HG02852 (cell line): Measurements from ENCODE around the gene NTMT2.
"Not testable (repeated sequence)": the region's sequence is repeated elsewhere in the genome, so short reads cannot be mapped to it uniquely, and the experiment has no call there.

ENCODE experiments used
- ATAC-seq: cut with Tn5 transposase; IDR thresholded peaks from one replicate; pipeline ENCODE4 v1.9.1; 2021; ENCODE audit warnings: mild to moderate bottlenecking, moderate library complexity; ENCODE audit not compliant: unreplicated experiment

Gene NTMT2

GRCh38 chr1:170145770-170146676, at the start of gene NTMT2:
Gene NTMT2, plus strand, starts transcription at chr1:170145959. Its CDS starts 149 bp downstream, at chr1:170146108.
- no peak for ATAC-seq

- ATAC-seq = no peak
Measured at GRCh38 chr1:170095976-170096748, 49.6 kb upstream of the NTMT2 start.

- ATAC-seq = no peak
Measured at GRCh38 chr1:170096806-170097340, 48.9 kb upstream of the NTMT2 start.

GRCh38 chr1:170097449-170097948, 48.3 kb upstream of the NTMT2 start:
- ATAC-seq = no peak

GRCh38 chr1:170113140-170113539, 32.6 kb upstream of the NTMT2 start:
- not testable (repeated sequence) for ATAC-seq

- no peak for ATAC-seq
Measured at GRCh38 chr1:170114906-170115305, 30.9 kb upstream of the NTMT2 start.

- ATAC-seq = no peak
Measured at GRCh38 chr1:170122366-170122765, 23.4 kb upstream of the NTMT2 start.

GRCh38 chr1:170125269-170125668, 20.5 kb upstream of the NTMT2 start:
- ATAC-seq = no peak

GRCh38 chr1:170126696-170127095, 19.1 kb upstream of the NTMT2 start:
- ATAC-seq = peak; percentile 99

- ATAC-seq = no peak
Measured at GRCh38 chr1:170131450-170131849, 14.3 kb upstream of the NTMT2 start.

- ATAC-seq = no peak
Measured at GRCh38 chr1:170131984-170132383, 13.8 kb upstream of the NTMT2 start.

- ATAC-seq = no peak
Measured at GRCh38 chr1:170133766-170134495, 11.8 kb upstream of the NTMT2 start.

- ATAC-seq = no peak
Measured at GRCh38 chr1:170134521-170134920, 11.2 kb upstream of the NTMT2 start.

GRCh38 chr1:170140371-170140770, 5.4 kb upstream of the NTMT2 start:
- ATAC-seq = no peak

- ATAC-seq = no peak
Measured at GRCh38 chr1:170145061-170145460, 698 bp upstream of the NTMT2 start.

- ATAC-seq = no peak
Measured at GRCh38 chr1:170146720-170147263, 1.0 kb downstream of the NTMT2 start.

GRCh38 chr1:170149241-170149640, 3.5 kb downstream of the NTMT2 start:
- no peak for ATAC-seq

GRCh38 chr1:170150016-170150415, 4.3 kb downstream of the NTMT2 start:
- no peak for ATAC-seq

GRCh38 chr1:170150921-170151320, 5.2 kb downstream of the NTMT2 start:
- no peak for ATAC-seq

- ATAC-seq = no peak
Measured at GRCh38 chr1:170153417-170153816, 7.7 kb downstream of the NTMT2 start.
